GM12878 (cell line): ENCODE measurements around the gene DENND1A.

ENCODE experiments used
- ATF3 ChIP-seq: IDR thresholded peaks from 2 replicates; pipeline ENCODE4 v1.6.1; 2011; ENCODE audit warnings: low read depth, mild to moderate bottlenecking, low read length, moderate library complexity, borderline replicate concordance; ENCODE audit errors: extremely low read depth
- CREM ChIP-seq: IDR thresholded peaks from 2 replicates; pipeline ENCODE4 v1.6.1; 2014; ENCODE audit warnings: antibody characterized with exemption, low read depth
- CTCF ChIP-seq, 3 experiments: IDR thresholded peaks in 2 of 3; conservative IDR thresholded peaks in 1 of 3; 2 replicates each; pipeline ENCODE4 v1.5.1; 2011; ENCODE audit warnings: low read depth in 3 of 3, low read length in 3 of 3, mild to moderate bottlenecking in 3 of 3, control low read depth in 2 of 3, moderate library complexity in 2 of 3, inconsistent platforms in 1 of 3, mixed read lengths in 1 of 3; ENCODE audit not compliant: control insufficient read depth in 2 of 3, insufficient read depth in 1 of 3; ENCODE audit errors: extremely low read depth in 1 of 3
- EGR1 ChIP-seq, 2 experiments: IDR thresholded peaks; 1 replicate in 1 of 2; 2 replicates in 1 of 2; pipeline ENCODE4 v1.6.1; 2011 to 2012; ENCODE audit warnings: low read depth in 2 of 2, low read length in 2 of 2, borderline replicate concordance in 1 of 2, mild to moderate bottlenecking in 1 of 2, moderate library complexity in 1 of 2
- ELK1 ChIP-seq: IDR thresholded peaks from 2 replicates; pipeline ENCODE4 v1.6.1; 2012; ENCODE audit warnings: low read depth, low read length, improper control_type of control experiment
- GABPA ChIP-seq: IDR thresholded peaks from 2 replicates; pipeline ENCODE4 v1.6.1; 2014; ENCODE audit warnings: antibody characterized with exemption, low read depth, mild to moderate bottlenecking, inconsistent platforms
- NR2C1 ChIP-seq: fragments of 450-650 bp; IDR thresholded peaks from 2 replicates; pipeline ENCODE4 v1.6.1; 2017; ENCODE audit warnings: antibody characterized with exemption, mild to moderate bottlenecking, moderate library complexity
- POLR2A ChIP-seq: IDR thresholded peaks from 2 replicates; pipeline ENCODE4 v1.6.1; 2011; ENCODE audit warnings: low read depth, mild to moderate bottlenecking, low read length
- PRDM15 ChIP-seq: fragments of 450-650 bp; formaldehyde crosslinking; IDR thresholded peaks from 2 replicates; pipeline ENCODE4 v1.4.0; 2020; ENCODE audit warnings: mild to moderate bottlenecking, moderate library complexity
- SUPT20H ChIP-seq: IDR thresholded peaks from 2 replicates; pipeline ENCODE4 v1.6.1; 2011; ENCODE audit warnings: low read depth, mild to moderate bottlenecking, low read length, moderate library complexity, borderline replicate concordance; ENCODE audit not compliant: control insufficient read depth
- TARDBP ChIP-seq: IDR thresholded peaks from 2 replicates; pipeline ENCODE4 v1.6.1; 2016; ENCODE audit warnings: borderline replicate concordance
- USF2 ChIP-seq: IDR thresholded peaks from 2 replicates; pipeline ENCODE4 v1.6.1; 2011; ENCODE audit warnings: low read depth, low read length, improper control_type of control experiment, borderline replicate concordance
- ZNF274 ChIP-seq: IDR thresholded peaks from one replicate; pipeline ENCODE4 v1.8.0; 2011; ENCODE audit not compliant: insufficient read length, insufficient read depth

- TF ChIP-seq POLR2A (no peak), CTCF (IDR thresholded peaks at IDR 0.05 in 2 of 3, conservative IDR thresholded peaks at IDR 0.05 in 1 of 3; ENCODE audit: control insufficient read depth in 2 of 3, extremely low read depth in 1 of 3, insufficient read depth in 1 of 3, low read depth in 3 of 3, low read length in 3 of 3) (no peak), CREM (no peak), PRDM15 (CRISPR knock-in tag) (no peak), EGR1 (IDR thresholded peaks at IDR 0.05; ENCODE audit: borderline replicate concordance in 1 of 2, low read depth in 2 of 2, low read length in 2 of 2) (no peak), TARDBP (no peak), SUPT20H (no peak), USF2 (no peak), ATF3 (no peak), GABPA (no peak), ELK1 (no peak), NR2C1 (no peak), ZNF274 (no peak)
Measured at GRCh38 chr9:123371805-123372590, 557.9 kb downstream of the DENND1A start.
